SW480 (cell line): ENCODE measurements around the gene SLC26A11.
A peak's percentile ranks its signal among the peaks of the same experiment; 100 is the strongest.
"Not testable (repeated sequence)": the region's sequence is repeated elsewhere in the genome, so short reads cannot be mapped to it uniquely, and the experiment has no call there.

Experiments
- DNase-seq: peaks from one replicate; pipeline ENCODE4 v3.0.0-alpha.2; 2016; ENCODE audit warnings: low spot score

Gene SLC26A11

GRCh38 chr17:80261159-80261894 lies 41.1 kb downstream of the SLC26A11 start:
- peak; percentile 49 for DNase-seq

GRCh38 chr17:80261895-80262279 lies 41.7 kb downstream of the SLC26A11 start:
- DNase-seq, result no peak

GRCh38 chr17:80262291-80262690 lies 42.1 kb downstream of the SLC26A11 start:
- no peak for DNase-seq

- no peak for DNase-seq
Observed at GRCh38 chr17:80262775-80263244, 42.6 kb downstream of the SLC26A11 start.

- DNase-seq, result no peak
Observed at GRCh38 chr17:80263253-80264204, 43.3 kb downstream of the SLC26A11 start.

GRCh38 chr17:80264205-80265075 lies 44.2 kb downstream of the SLC26A11 start:
- no peak for DNase-seq

GRCh38 chr17:80265205-80266068 lies 45.2 kb downstream of the SLC26A11 start:
- no peak for DNase-seq

- no peak for DNase-seq
Observed at GRCh38 chr17:80267391-80267790, 47.2 kb downstream of the SLC26A11 start.

- no peak for DNase-seq
Observed at GRCh38 chr17:80268427-80268826, 48.2 kb downstream of the SLC26A11 start.

- no peak for DNase-seq
Observed at GRCh38 chr17:80269405-80269807, 49.2 kb downstream of the SLC26A11 start.

GRCh38 chr17:80270104-80270503 lies 49.9 kb downstream of the SLC26A11 start:
- DNase-seq, result no peak

- DNase-seq, result no peak
Observed at GRCh38 chr17:80270836-80271235, 50.6 kb downstream of the SLC26A11 start.

GRCh38 chr17:80272366-80272765 lies 52.1 kb downstream of the SLC26A11 start:
- no peak for DNase-seq

- DNase-seq, result no peak
Observed at GRCh38 chr17:80274331-80274730, 54.1 kb downstream of the SLC26A11 start.

- DNase-seq, result no peak
Observed at GRCh38 chr17:80274871-80275449, 54.7 kb downstream of the SLC26A11 start.

- DNase-seq, result not testable (repeated sequence)
Observed at GRCh38 chr17:80275857-80276256, 55.6 kb downstream of the SLC26A11 start.

GRCh38 chr17:80277751-80278671 lies 57.8 kb downstream of the SLC26A11 start:
- no peak for DNase-seq

- DNase-seq, result no peak
Observed at GRCh38 chr17:80279895-80280294, 59.7 kb downstream of the SLC26A11 start.

GRCh38 chr17:80281516-80281915 lies 61.3 kb downstream of the SLC26A11 start:
- no peak for DNase-seq
